GM19043 (cell line): Measurements from ENCODE around the gene GCDH.

Experiments used
- ATAC-seq: cut with Tn5 transposase; IDR thresholded peaks from one replicate; pipeline ENCODE4 v1.9.1; 2021; ENCODE audit warnings: low read depth; ENCODE audit not compliant: unreplicated experiment

The GCDH gene

DNA sequence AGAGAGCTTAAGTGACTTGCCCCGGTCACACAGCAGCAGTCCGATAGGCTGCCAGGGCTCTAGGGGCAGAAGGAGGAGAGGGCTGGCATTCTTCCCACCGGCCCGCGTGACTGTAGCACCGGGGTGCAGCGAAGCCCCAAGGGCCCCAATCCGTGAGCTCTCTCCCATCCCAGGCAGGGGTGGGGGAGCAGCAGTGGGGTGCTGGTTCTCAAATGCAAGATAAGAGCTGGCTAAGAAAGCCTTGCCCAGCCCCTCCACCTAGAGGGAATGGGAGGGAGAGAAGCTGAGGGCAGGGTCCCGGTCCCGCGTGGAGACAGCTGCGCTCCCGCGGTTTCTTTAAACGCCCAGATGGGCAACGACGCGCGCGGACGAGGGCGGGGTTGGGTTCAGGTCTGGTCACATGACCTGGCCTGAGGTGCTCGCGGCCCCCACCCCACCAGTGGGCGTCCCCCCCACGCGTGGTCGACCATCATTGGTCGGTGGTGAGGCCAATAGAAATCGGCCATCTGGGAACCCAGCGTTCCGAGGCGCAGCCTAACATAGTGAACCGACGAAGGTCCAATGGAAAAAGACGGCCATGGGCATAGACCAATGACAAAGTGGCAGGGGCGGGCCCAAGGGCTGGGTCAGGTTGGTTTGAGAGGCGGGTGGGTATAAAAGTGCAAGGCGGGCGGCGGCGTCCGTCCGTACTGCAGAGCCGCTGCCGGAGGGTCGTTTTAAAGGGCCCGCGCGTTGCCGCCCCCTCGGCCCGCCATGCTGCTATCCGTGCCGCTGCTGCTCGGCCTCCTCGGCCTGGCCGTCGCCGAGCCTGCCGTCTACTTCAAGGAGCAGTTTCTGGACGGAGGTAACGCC, 47.2 kb downstream of the GCDH start, which contains the start of gene CALR:
Gene CALR (plus strand): TSS at position 683 of the 852 bp plus-strand sequence. CDS start 71 bp downstream, at position 754.
- peak; percentile 83 for ATAC-seq

DNA sequence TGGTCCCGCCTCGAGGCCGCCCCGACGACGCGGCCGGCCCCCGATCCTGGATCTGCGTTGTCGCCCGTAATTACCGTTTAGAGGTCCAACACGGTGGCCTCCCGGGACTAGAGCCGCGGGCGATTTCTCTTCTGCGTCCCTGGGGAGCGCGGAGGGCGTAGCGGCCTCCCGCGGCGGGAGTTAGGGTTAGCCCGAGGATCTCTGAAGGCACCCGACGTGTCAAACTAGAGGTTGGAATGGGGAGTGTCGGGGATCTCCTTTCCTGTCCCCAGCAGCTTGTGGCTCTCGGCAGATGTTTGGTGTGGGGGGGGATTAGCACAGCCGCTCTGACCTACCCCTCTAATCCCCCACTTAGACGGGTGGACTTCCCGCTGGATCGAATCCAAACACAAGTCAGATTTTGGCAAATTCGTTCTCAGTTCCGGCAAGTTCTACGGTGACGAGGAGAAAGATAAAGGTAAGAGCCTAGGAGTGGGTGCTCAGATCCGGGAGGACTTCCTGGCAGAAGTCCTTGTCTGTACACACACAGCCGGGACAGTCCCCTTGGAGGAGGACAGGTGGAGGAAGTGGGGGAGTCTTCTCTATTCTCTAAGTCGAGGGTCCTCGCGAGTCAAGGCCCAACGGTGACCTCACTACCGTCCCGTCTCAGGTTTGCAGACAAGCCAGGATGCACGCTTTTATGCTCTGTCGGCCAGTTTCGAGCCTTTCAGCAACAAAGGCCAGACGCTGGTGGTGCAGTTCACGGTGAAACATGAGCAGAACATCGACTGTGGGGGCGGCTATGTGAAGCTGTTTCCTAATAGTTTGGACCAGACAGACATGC, 48.0 kb downstream of the GCDH start:
- no peak for ATAC-seq

DNA sequence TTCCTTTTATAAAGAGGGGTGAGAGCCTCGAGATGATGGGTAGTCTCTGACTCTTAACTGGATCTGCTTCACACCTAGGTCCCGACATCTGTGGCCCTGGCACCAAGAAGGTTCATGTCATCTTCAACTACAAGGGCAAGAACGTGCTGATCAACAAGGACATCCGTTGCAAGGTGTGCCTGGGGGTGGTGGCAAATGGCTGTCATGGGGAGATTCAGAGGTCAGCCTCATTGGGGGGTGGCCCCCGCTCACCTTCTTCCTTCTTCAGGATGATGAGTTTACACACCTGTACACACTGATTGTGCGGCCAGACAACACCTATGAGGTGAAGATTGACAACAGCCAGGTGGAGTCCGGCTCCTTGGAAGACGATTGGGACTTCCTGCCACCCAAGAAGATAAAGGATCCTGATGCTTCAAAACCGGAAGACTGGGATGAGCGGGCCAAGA, 49.0 kb downstream of the GCDH start:
- no peak for ATAC-seq

GRCh38 chr19:12940897-12941296, 49.9 kb downstream of the GCDH start:
- no peak for ATAC-seq

- no peak for ATAC-seq
Observed at GRCh38 chr19:12943437-12944044, 52.6 kb downstream of the GCDH start.

- ATAC-seq: no peak
Observed at GRCh38 chr19:12944104-12944674, 53.2 kb downstream of the GCDH start.

GRCh38 chr19:12945479-12946091, 54.6 kb downstream of the GCDH start, which contains the start of gene RAD23A:
Gene RAD23A (plus strand): TSS chr19:12945862. CDS start chr19:12945949, 87 bp downstream.
- peak; percentile 59 for ATAC-seq

DNA sequence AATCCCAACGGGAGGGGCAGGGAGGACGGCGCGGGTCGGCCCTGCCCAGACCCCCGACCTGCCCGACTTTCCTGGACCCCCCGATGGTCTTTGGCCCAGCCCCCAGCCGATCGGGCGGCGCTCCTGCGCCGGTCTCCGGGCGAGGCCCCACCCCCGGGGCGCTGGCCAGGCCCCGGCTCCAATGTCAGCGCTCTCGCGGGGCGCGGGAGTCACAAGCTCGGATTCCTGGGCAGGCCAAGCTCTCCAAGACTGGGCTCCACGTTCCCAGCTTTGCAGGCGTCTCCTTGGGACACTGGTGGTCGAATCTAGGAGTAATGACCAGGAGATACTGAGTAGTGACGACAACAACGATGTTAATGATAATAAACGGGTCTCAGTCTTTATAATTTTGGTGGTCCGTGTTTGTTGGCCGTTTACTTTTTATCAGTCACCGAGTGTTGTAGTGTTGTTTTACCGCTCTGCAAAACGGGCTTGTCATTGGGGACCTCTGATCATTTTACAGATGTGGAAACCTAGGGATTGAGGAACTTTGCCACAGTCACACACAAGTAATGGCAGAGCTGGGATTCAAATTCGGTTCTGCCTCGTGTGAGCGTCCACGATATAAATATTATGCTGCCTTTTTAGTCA, 55.2 kb downstream of the GCDH start:
- ATAC-seq: peak; percentile 20

DNA sequence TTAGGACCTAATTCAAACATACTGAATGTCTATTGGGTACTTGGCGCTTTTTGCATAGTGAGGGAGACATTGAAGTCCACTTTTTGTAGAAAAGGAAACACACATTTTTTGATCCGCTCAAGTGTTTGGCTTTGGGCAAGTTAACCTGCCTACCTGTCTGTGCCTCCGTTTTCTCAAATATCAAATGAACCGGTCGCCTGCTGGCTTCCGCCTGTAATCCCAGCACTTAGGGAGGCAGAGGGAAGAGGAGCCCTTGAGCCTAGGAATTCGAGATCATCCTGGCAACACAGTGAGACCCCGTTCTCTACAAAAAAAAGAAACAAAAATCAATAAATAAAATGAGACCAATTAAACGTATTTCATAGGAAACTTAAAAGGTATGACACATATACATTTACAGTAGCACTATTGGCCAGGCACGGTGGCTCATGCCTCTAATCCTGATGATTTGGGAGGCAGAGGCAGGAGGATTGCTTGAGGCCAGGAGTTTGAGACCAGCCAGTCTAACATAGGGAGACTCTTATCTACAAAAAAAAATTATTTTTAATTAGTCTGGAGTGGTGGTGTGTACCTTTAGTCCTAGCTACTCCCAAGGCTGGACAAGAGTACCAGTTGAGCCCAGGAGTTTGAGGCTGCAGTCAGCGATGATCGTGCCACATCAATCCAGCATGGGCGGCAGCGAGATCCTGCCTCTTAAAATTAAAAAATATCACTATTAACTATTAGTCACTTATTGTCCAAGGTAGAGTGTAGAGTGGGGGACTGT, 56.0 kb downstream of the GCDH start:
- no peak for ATAC-seq

GRCh38 chr19:12947702-12948611, 57.0 kb downstream of the GCDH start:
- ATAC-seq: no peak

GRCh38 chr19:12948612-12949362, 57.8 kb downstream of the GCDH start:
- ATAC-seq: no peak
